GM12878 (cell line): ENCODE measurements around the gene PDXDC1. TPM values are rescaled to one million over a fixed set of nuclear protein-coding genes. Genes with fewer than 3 reads are reported as not detected.
"Not testable (repeated sequence)": the region's sequence is repeated elsewhere in the genome, so short reads cannot be mapped to it uniquely, and the experiment has no call there.

Experiments used
- ATAC-seq: fragments of 200-7000 bp; cut with Tn5 transposase; 3 replicates; pipeline ENCODE4 v1.9.1; 2020; ENCODE audit warnings: mild to moderate bottlenecking, moderate library complexity
- BruUV-seq: library from RNA; stranded (reverse); fragments of 400-500 nt; replicated peaks from 2 replicates; lab custom pipeline; 2021; lab: Mats Ljungman, UMichigan
- CTCF ChIA-PET: fragments of 300-600 bp; sonication (Branson Sonifier 250); formaldehyde crosslinking; extraction: SDS; loops from one replicate; lab custom pipeline; 2021; ENCODE audit warnings: inconsistent platforms; lab: Yijun Ruan, JAX
- POLR2A ChIA-PET: fragments of 350-600 bp; formaldehyde crosslinking; extraction: SDS; loops from one replicate; lab custom pipeline; 2021; ENCODE audit warnings: inconsistent platforms; lab: Charles Lee
- RAD21 ChIA-PET: fragments of 300-600 bp; sonication (Branson Sonifier 250); formaldehyde crosslinking; loops from one replicate; lab custom pipeline; 2023; ENCODE audit warnings: antibody characterized with exemption; ENCODE audit not compliant: unreplicated experiment; lab: Charles Lee
- SMC1A ChIA-PET: fragments of 300-600 bp; sonication (Branson Sonifier 250); formaldehyde crosslinking; loops from one replicate; lab custom pipeline; 2023; ENCODE audit not compliant: unreplicated experiment, uncharacterized antibody; lab: Charles Lee
- DNase-seq: peaks from one replicate; pipeline ENCODE4 v3.0.0-alpha.2; 2011; ENCODE audit warnings: low read depth, low spot score
- FAIRE-seq: peaks from 3 replicates; lab custom pipeline; 2011; peaks lifted over from hg19 to GRCh38; lab: Jason Lieb, UNC
- H2AFZ ChIP-seq: 2 replicates; pipeline ENCODE4 v1.6.0; 2011; ENCODE audit warnings: low read depth, low read length, control low read depth; ENCODE audit not compliant: control insufficient read depth
- H3K27ac ChIP-seq: 2 replicates; pipeline ENCODE4 v1.5.1; 2011; ENCODE audit warnings: control low read depth; ENCODE audit not compliant: control insufficient read depth, insufficient read depth
- H3K27me3 ChIP-seq, 2 experiments: replicated peaks in 1 of 2; 2 replicates each; pipeline versions ENCODE4 v1.6.0 to v1.6.1; 2011; ENCODE audit warnings: low read length in 1 of 2; ENCODE audit not compliant: control insufficient read depth in 2 of 2, insufficient read depth in 2 of 2
- H3K36me3 ChIP-seq, 2 experiments: 2 replicates each; pipeline ENCODE4 v1.5.1; 2011; ENCODE audit warnings: low read length in 1 of 2; ENCODE audit not compliant: control insufficient read depth in 2 of 2, insufficient read depth in 2 of 2
- H3K4me1 ChIP-seq: 2 replicates; pipeline ENCODE4 v1.6.1; 2011; ENCODE audit warnings: mild to moderate bottlenecking, low read length, moderate library complexity, mixed read lengths; ENCODE audit not compliant: control insufficient read depth, insufficient read depth
- H3K4me2 ChIP-seq: 2 replicates; pipeline ENCODE4 v1.6.0; 2011; ENCODE audit warnings: control low read depth; ENCODE audit not compliant: control insufficient read depth, insufficient read depth
- H3K4me3 ChIP-seq: fragments of 200-600 bp; sonication (generic); 2 replicates; pipeline ENCODE4 v1.5.1; 2016
- H3K79me2 ChIP-seq: 2 replicates; pipeline ENCODE4 v1.6.0; 2011; ENCODE audit warnings: low read length; ENCODE audit not compliant: control insufficient read depth, insufficient read depth
- H3K9ac ChIP-seq: 2 replicates; pipeline ENCODE4 v1.8.0; 2011; ENCODE audit warnings: low read length, control low read depth, mixed read lengths; ENCODE audit not compliant: control insufficient read depth, insufficient read depth
- H3K9me3 ChIP-seq: replicated peaks from 3 replicates; pipeline ENCODE4 v1.5.1; 2011; ENCODE audit warnings: mild to moderate bottlenecking, low read length; ENCODE audit not compliant: control insufficient read depth, insufficient read depth
- H4K20me1 ChIP-seq: 2 replicates; pipeline ENCODE4 v1.6.0; 2011; ENCODE audit not compliant: control insufficient read depth, insufficient read depth
- WGBS: methylation state at CpG from one replicate; pipeline ENCODE4 v1.1.6; 2016; ENCODE audit warnings: low lambda C conversion rate; ENCODE audit not compliant: insufficient replicate concordance, insufficient coverage; ENCODE audit errors: missing lambda C conversion rate; 5-methylcytosine and 5-hydroxymethylcytosine counted together
- in situ Hi-C: fragments of 300-500 bp; cut with MboI; formaldehyde crosslinking; loops from 9 replicates; pipeline ENCODE4 v1.14.3; 2018; ENCODE audit warnings: mixed read lengths
- intact Hi-C: fragments of 100-400 bp; cut with micrococcal nuclease; formaldehyde crosslinking; loops from one replicate; pipeline ENCODE4 v1.14.2; 2022; ENCODE audit not compliant: unreplicated experiment
- polyA plus RNA-seq, 11 experiments: library from polyadenylated mRNA; depleted of rRNA in 4 of 11; unstranded in 6 of 11; stranded (reverse) in 5 of 11; fragments of >200 nt; fragmentation: Nextera tagmentation in 4 of 11; fragmentation: Illumina TruSeq in 1 of 11; extraction: Ambion mirVana in 4 of 11; extraction: Trizol in 1 of 11; gene quantifications; 1 replicate in 1 of 11; 2 replicates in 10 of 11; pipeline versions ENCODE4 v1.2.1 to v1.2.3, GENCODE V29; 2011 to 2016; ENCODE audit warnings: inconsistent platforms in 2 of 11, missing spikeins in 2 of 11, low read depth in 1 of 11
- total RNA-seq, 4 experiments: library from RNA; depleted of rRNA in 3 of 4; stranded (reverse); fragments of >200 nt in 3 of 4; fragmentation: Illumina TruSeq in 1 of 4; extraction: Trizol in 1 of 4; gene quantifications; 2 replicates each; pipeline versions ENCODE4 v1.2.1 to v1.2.3, GENCODE V29; 2013 to 2021

The PDXDC1 gene
- total and polyA plus RNA-seq, 10 of the 15 experiments (the other 5 are each of a cell fraction or from before 2014, with no cell fraction given), result 6.1 to 78.2 (median 53.8) TPM

DNA sequence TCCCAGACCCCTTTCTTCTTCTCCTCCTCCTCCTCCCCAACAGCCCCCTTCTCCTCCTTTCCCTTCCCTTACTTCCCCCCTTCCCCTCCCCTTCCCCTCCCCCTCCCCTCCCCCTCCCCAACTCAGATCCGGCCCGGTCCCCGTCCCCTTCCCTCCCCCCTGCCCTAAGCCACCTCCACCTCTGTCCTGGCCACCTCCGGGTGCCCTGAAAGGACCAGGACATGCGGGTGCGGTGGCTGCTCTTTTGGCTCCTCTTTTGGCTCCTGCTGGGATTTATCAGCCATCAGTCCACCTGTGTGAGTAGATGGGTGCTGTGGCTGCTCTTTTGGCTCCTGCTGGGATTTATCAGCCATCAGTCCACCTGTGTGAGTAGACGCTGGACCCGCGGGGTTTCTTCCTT lies 36.8 kb upstream of the PDXDC1 start:
- RAD21 ChIA-PET, BruUV-seq: not testable (repeated sequence)

DNA sequence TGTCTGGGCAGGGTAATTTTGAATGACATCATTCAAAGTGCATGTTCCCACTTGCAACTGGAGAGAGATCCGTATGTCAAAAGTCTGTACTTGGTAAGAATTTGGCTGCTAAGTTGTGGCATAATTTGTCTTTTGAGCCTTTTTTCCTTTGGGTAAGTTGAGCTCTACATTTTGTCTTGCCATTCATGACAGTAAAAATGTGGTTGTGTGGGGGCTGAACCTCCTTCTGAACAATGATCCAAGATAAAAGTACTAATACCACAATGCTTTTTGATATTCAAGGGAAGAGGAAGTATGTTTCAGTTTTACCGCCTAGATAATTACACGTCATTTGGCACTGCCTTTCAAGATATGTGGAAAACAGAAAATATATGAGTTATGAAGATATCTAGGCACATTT lies 32.1 kb upstream of the PDXDC1 start:
- H3K4me3 ChIP-seq, CTCF ChIA-PET, ATAC-seq, H3K27me3 ChIP-seq, H4K20me1 ChIP-seq, H3K27ac ChIP-seq, RAD21 ChIA-PET, FAIRE-seq, BruUV-seq, H3K36me3 ChIP-seq, H3K9ac ChIP-seq, intact Hi-C loops, H3K4me2 ChIP-seq, H3K9me3 ChIP-seq, in situ Hi-C loops, H3K4me1 ChIP-seq, SMC1A ChIA-PET, DNase-seq, H2AFZ ChIP-seq, H3K79me2 ChIP-seq: not testable (repeated sequence)
- POLR2A ChIA-PET, result interaction anchor here (0.6 kb wide), 1 partner anchor 32 kb away, joined by 3 read pairs; the partner anchor contains the start of gene PDXDC1
- 62% methylated on average over 3 of the region's 3 CpGs for WGBS

More for the DNA sequence above, 36.8 kb upstream of the PDXDC1 start:
- H3K4me3 ChIP-seq, H3K79me2 ChIP-seq, H2AFZ ChIP-seq, H3K27me3 ChIP-seq, SMC1A ChIA-PET, H3K4me2 ChIP-seq, H4K20me1 ChIP-seq, H3K36me3 ChIP-seq, H3K9me3 ChIP-seq, POLR2A ChIA-PET, CTCF ChIA-PET, ATAC-seq, H3K4me1 ChIP-seq, H3K9ac ChIP-seq, FAIRE-seq, DNase-seq, intact Hi-C loops, H3K27ac ChIP-seq, in situ Hi-C loops: not testable (repeated sequence)
- WGBS, result no CpG with 5 or more reads among the region's 9 CpGs
